Neural progenitor cell (in vitro differentiated cells): ENCODE data around the gene ANKRD6.

Source experiments
- CTCF ChIP-seq: fragments of 200-600 bp; sonication (generic); IDR thresholded peaks from 2 replicates; pipeline ENCODE4 v1.5.1; 2017; ENCODE audit warnings: antibody characterized with exemption, mild to moderate bottlenecking
- EZH2 ChIP-seq: fragments of 200-600 bp; sonication (generic); IDR thresholded peaks from 2 replicates; pipeline ENCODE4 v1.6.1; 2017; ENCODE audit warnings: antibody characterized with exemption, mild to moderate bottlenecking, moderate library complexity
- EZH2phosphoT487 ChIP-seq: fragments of 200-600 bp; sonication (generic); IDR thresholded peaks from 2 replicates; pipeline ENCODE4 v1.6.1; 2017; ENCODE audit warnings: antibody characterized with exemption

GRCh38 chr6:89612121-89612520 is 179.2 kb downstream of the ANKRD6 start:
- TF ChIP-seq CTCF (peak; percentile 55), EZH2 (no peak), EZH2phosphoT487 (no peak)
